Keratinocyte (primary cell): ENCODE results near the gene AGAP1. TPM values are rescaled to one million over a fixed set of nuclear protein-coding genes. Genes with fewer than 3 reads are reported as not detected.

Source experiments
- DNase-seq: peaks from one replicate; pipeline ENCODE4 v3.0.0-alpha.2; 2011; ENCODE audit warnings: low read depth, missing footprints, low spot score
- FAIRE-seq: peaks from 2 replicates; lab custom pipeline; 2011; peaks lifted over from hg19 to GRCh38; lab: Jason Lieb, UNC
- H2AFZ ChIP-seq: 2 replicates; pipeline ENCODE4 v1.6.0; 2012; ENCODE audit warnings: low read length, control low read depth, inconsistent platforms; ENCODE audit not compliant: control insufficient read depth
- H3K27ac ChIP-seq: 2 replicates; pipeline ENCODE4 v1.5.1; 2011; ENCODE audit warnings: low read length; ENCODE audit not compliant: control insufficient read depth, insufficient read depth
- H3K27me3 ChIP-seq: 3 replicates; pipeline ENCODE4 v1.6.0; 2011; ENCODE audit warnings: low read length; ENCODE audit not compliant: control insufficient read depth, insufficient read depth; ENCODE audit errors: extremely low read depth
- H3K36me3 ChIP-seq, 2 experiments: 2 replicates in 1 of 2; 3 replicates in 1 of 2; pipeline ENCODE4 v1.5.1; 2011; ENCODE audit warnings: low read length in 2 of 2, mild to moderate bottlenecking in 1 of 2; ENCODE audit not compliant: control insufficient read depth in 2 of 2, insufficient read depth in 2 of 2; ENCODE audit errors: extremely low read depth in 1 of 2
- H3K4me1 ChIP-seq: 3 replicates; pipeline ENCODE4 v1.5.1; 2011; ENCODE audit warnings: low read length; ENCODE audit not compliant: control insufficient read depth, insufficient read depth; ENCODE audit errors: extremely low read depth
- H3K4me2 ChIP-seq: 3 replicates; pipeline ENCODE4 v1.6.0; 2011; ENCODE audit warnings: low read depth, low read length; ENCODE audit not compliant: control insufficient read depth, insufficient read depth; ENCODE audit errors: extremely low read depth
- H3K4me3 ChIP-seq, 3 experiments: fragments of 200-600 bp in 1 of 3; sonication (generic) in 1 of 3; 2 replicates in 2 of 3; 3 replicates in 1 of 3; pipeline ENCODE4 v1.5.1; 2011 to 2016; ENCODE audit warnings: low read length in 3 of 3, mild to moderate bottlenecking in 3 of 3, control low read depth in 2 of 3, inconsistent platforms in 1 of 3, low read depth in 1 of 3, mixed read lengths in 1 of 3, mixed run types in 1 of 3, moderate library complexity in 1 of 3; ENCODE audit not compliant: control insufficient read depth in 2 of 3, insufficient read depth in 2 of 3; ENCODE audit errors: extremely low read depth in 1 of 3
- H3K79me2 ChIP-seq: 2 replicates; pipeline ENCODE4 v1.6.0; 2012; ENCODE audit warnings: low read length; ENCODE audit not compliant: control insufficient read depth, insufficient read depth
- H3K9ac ChIP-seq: 3 replicates; pipeline ENCODE4 v1.6.0; 2011; ENCODE audit warnings: low read length; ENCODE audit not compliant: control insufficient read depth, insufficient read depth; ENCODE audit errors: extremely low read depth
- H3K9me1 ChIP-seq: 3 replicates; pipeline ENCODE4 v1.6.0; 2011; ENCODE audit warnings: low read length; ENCODE audit not compliant: control insufficient read depth, insufficient read depth; ENCODE audit errors: extremely low read depth
- H3K9me3 ChIP-seq: 2 replicates; pipeline ENCODE4 v1.5.1; 2012; ENCODE audit warnings: low read depth, low read length; ENCODE audit not compliant: control insufficient read depth
- H4K20me1 ChIP-seq: 3 replicates; pipeline ENCODE4 v1.6.0; 2011; ENCODE audit warnings: low read length; ENCODE audit not compliant: control insufficient read depth, insufficient read depth; ENCODE audit errors: extremely low read depth
- EZH2 ChIP-seq: IDR thresholded peaks from one replicate; pipeline ENCODE4 v1.6.1; 2012; ENCODE audit warnings: inconsistent platforms, mild to moderate bottlenecking, low read length, moderate library complexity
- dilution Hi-C: fragments of 300-500 bp; cut with MboI; formaldehyde crosslinking; loops from one replicate; pipeline ENCODE4 v1.7.0; 2020; ENCODE audit warnings: low sequenced_read_pairs; ENCODE audit not compliant: extremely low pct_ligation_motif_present
- polyA plus RNA-seq, 5 experiments: library from polyadenylated mRNA; depleted of rRNA in 3 of 5; stranded (reverse) in 3 of 5; stranded (forward) in 1 of 5; unstranded in 1 of 5; fragments of >200 nt; gene quantifications; 1 replicate in 1 of 5; 2 replicates in 3 of 5; 3 replicates in 1 of 5; pipeline versions ENCODE4 v1.2.1 to v1.2.3, GENCODE V29; 2011 to 2012; ENCODE audit warnings: missing spikeins in 2 of 5, low read depth in 1 of 5, low replicate concordance in 1 of 5
- TF ChIP-seq, protein P1 (sequence below), 3 experiments: IDR thresholded peaks in 1 of 3; conservative IDR thresholded peaks in 1 of 3; optimal IDR thresholded peaks in 1 of 3; 2 replicates in 2 of 3; 3 replicates in 1 of 3; pipeline versions ENCODE3 to v1.5.1; 2011; ENCODE audit warnings: low read length in 3 of 3, mild to moderate bottlenecking in 3 of 3, moderate library complexity in 2 of 3, control low read depth in 1 of 3, inconsistent platforms in 1 of 3; ENCODE audit not compliant: insufficient read depth in 2 of 3; ENCODE audit errors: extremely low read depth in 1 of 3

The AGAP1 gene
- polyA plus RNA-seq, 1 donor (not counting 4 experiments of a cell fraction or from before 2014, with no cell fraction given): 12.6 TPM

- H3K9me3 ChIP-seq: no peaks in the 10 kb centered on the region
- no peaks in the 10 kb centered on the region for H3K27me3 ChIP-seq
- no peak overlapping the region for H2AFZ ChIP-seq
- no peak for FAIRE-seq
- H3K36me3 ChIP-seq: no peaks in the 10 kb centered on the region
- H3K4me1 ChIP-seq: no peaks in the 10 kb centered on the region
- H3K9ac ChIP-seq: no peak overlapping the region
- H3K27ac ChIP-seq: no peak overlapping the region
- dilution Hi-C loops: no loop called here
- H3K4me2 ChIP-seq: no peak overlapping the region
- no peak overlapping the region for H3K4me3 ChIP-seq
- no peaks in the 10 kb centered on the region for H4K20me1 ChIP-seq
- TF ChIP-seq, protein P1, sequence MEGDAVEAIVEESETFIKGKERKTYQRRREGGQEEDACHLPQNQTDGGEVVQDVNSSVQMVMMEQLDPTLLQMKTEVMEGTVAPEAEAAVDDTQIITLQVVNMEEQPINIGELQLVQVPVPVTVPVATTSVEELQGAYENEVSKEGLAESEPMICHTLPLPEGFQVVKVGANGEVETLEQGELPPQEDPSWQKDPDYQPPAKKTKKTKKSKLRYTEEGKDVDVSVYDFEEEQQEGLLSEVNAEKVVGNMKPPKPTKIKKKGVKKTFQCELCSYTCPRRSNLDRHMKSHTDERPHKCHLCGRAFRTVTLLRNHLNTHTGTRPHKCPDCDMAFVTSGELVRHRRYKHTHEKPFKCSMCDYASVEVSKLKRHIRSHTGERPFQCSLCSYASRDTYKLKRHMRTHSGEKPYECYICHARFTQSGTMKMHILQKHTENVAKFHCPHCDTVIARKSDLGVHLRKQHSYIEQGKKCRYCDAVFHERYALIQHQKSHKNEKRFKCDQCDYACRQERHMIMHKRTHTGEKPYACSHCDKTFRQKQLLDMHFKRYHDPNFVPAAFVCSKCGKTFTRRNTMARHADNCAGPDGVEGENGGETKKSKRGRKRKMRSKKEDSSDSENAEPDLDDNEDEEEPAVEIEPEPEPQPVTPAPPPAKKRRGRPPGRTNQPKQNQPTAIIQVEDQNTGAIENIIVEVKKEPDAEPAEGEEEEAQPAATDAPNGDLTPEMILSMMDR (optimal IDR thresholded peaks at IDR 0.05 in 1 of 3, IDR thresholded peaks at IDR 0.05 in 1 of 3, conservative IDR thresholded peaks at IDR 0.05 in 1 of 3; ENCODE audit: extremely low read depth in 1 of 3, insufficient read depth in 2 of 3, low read length in 3 of 3): no peak
- no peak for TF ChIP-seq EZH2
- H3K79me2 ChIP-seq: no peaks in the 10 kb centered on the region
- DNase-seq: no peak
- no peaks in the 10 kb centered on the region for H3K9me1 ChIP-seq
These were observed 342.0 kb downstream of the AGAP1 start for GRCh38 chr2:235835810-235836209.

DNA sequence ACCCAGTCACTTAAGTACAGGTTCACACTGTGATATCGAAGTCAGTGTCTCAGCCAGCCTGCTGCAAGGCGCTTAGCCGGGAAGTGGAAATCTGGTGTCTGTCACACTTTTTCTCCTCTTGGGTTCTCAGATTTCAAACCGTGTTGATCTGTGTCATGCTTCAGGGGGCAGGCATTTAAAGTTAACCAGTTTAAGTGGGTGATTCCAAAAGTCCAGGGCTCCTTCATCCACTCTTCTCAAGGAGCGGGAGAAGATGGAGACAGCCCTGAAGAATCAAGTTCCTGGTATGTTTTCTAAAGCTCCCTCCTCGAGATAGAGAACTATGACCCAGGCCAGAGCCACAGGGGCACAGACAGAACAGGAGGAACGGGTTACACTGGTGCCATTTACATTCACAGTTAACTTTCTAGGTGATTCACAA, 342.7 kb downstream of the AGAP1 start:
- no peak for TF ChIP-seq EZH2
- TF ChIP-seq, protein P1 (optimal IDR thresholded peaks at IDR 0.05 in 1 of 3, IDR thresholded peaks at IDR 0.05 in 1 of 3, conservative IDR thresholded peaks at IDR 0.05 in 1 of 3; ENCODE audit: extremely low read depth in 1 of 3, insufficient read depth in 2 of 3, low read length in 3 of 3): no peak
- H3K36me3 ChIP-seq: no peaks in the 10 kb centered on the region
- FAIRE-seq: no peak
- no peaks in the 10 kb centered on the region for H3K9me1 ChIP-seq
- no peaks in the 10 kb centered on the region for H3K9me3 ChIP-seq
- dilution Hi-C loops: no loop called here
- no peak for DNase-seq
- H3K4me1 ChIP-seq: no peaks in the 10 kb centered on the region
- H3K9ac ChIP-seq: no peak overlapping the region
- H3K27ac ChIP-seq: no peak overlapping the region
- no peak overlapping the region for H3K4me3 ChIP-seq
- H3K79me2 ChIP-seq: no peaks in the 10 kb centered on the region
- no peak overlapping the region for H2AFZ ChIP-seq
- no peaks in the 10 kb centered on the region for H3K27me3 ChIP-seq
- H4K20me1 ChIP-seq: no peaks in the 10 kb centered on the region
- H3K4me2 ChIP-seq: no peak overlapping the region
